Measurements from ENCODE around the gene ZNF23. TPM values are rescaled to one million over a fixed set of nuclear protein-coding genes. Genes with fewer than 3 reads are reported as not detected.

Gene ZNF23
- total and polyA plus RNA-seq, 10 of the 15 experiments (the other 5 are each of a cell fraction or from before 2014, with no cell fraction given): 3.6 to 11.5 (median 8.7) TPM

- ChIA-PET CTCF (interaction anchor here (0.8 to 1.6 kb wide), 2 partner anchors 42 to 79 kb away, joined by 3 to 5 read pairs; no protein-coding TSS in a partner anchor), POLR2A (no interaction called here), RAD21 (ENCODE audit: unreplicated experiment) (no interaction called here), SMC1A (ENCODE audit: uncharacterized antibody, unreplicated experiment) (interaction anchor here (3.8 kb wide), 1 partner anchor 25 kb away, joined by 21 read pairs; no protein-coding TSS in a partner anchor)
- Histone ChIP-seq H3K27ac (ENCODE audit: control insufficient read depth, insufficient read depth) (no peak overlapping the region), H3K4me2 (ENCODE audit: control insufficient read depth, insufficient read depth) (no peak overlapping the region), H3K9ac (ENCODE audit: control insufficient read depth, insufficient read depth, low read length) (no peak overlapping the region), H4K20me1 (ENCODE audit: control insufficient read depth, insufficient read depth) (no peaks in the 10 kb centered on the region), H3K27me3 (replicated peaks in 1 of 2; ENCODE audit: control insufficient read depth in 2 of 2, insufficient read depth in 2 of 2, low read length in 1 of 2) (no peaks in the 10 kb centered on the region), H2AFZ (ENCODE audit: control insufficient read depth, low read depth, low read length) (no peak overlapping the region), H3K4me1 (ENCODE audit: control insufficient read depth, insufficient read depth, low read length) (no peaks in the 10 kb centered on the region), H3K79me2 (ENCODE audit: control insufficient read depth, insufficient read depth, low read length) (peaks cover 19% of the 10 kb centered on the region), H3K9me3 (replicated peaks; ENCODE audit: control insufficient read depth, insufficient read depth, low read length) (no peaks in the 10 kb centered on the region; the same call in 2 of the 3 replicates), H3K4me3 (no peak overlapping the region), H3K36me3 (ENCODE audit: control insufficient read depth in 2 of 2, insufficient read depth in 2 of 2, low read length in 1 of 2) (peaks cover 0 to 6% of the 10 kb centered on the region in 2 experiments; a peak in 2 of 4 replicates)
- TF ChIP-seq ZNF592 (IDR thresholded peaks at IDR 0.05): no peak
- no peak for TF ChIP-seq SIN3A (IDR thresholded peaks at IDR 0.05; ENCODE audit: low read depth, low read length)
- TF ChIP-seq EGR1 (IDR thresholded peaks at IDR 0.05; ENCODE audit: borderline replicate concordance in 1 of 2, low read depth in 2 of 2, low read length in 2 of 2): no peak
- TF ChIP-seq FOXK2 (IDR thresholded peaks at IDR 0.05): no peak
- no peak for TF ChIP-seq SUPT20H (IDR thresholded peaks at IDR 0.05; ENCODE audit: borderline replicate concordance, control insufficient read depth, low read depth, low read length)
- TF ChIP-seq PAX5 (IDR thresholded peaks at IDR 0.05; ENCODE audit: borderline replicate concordance, low read depth, low read length): no peak
- no peak for TF ChIP-seq ZNF274 (IDR thresholded peaks at IDR 0.05; ENCODE audit: insufficient read depth, insufficient read length)
- no peak for TF ChIP-seq RELA (IDR thresholded peaks at IDR 0.05; ENCODE audit: borderline replicate concordance, partially characterized antibody)
- intact Hi-C loops (cut with micrococcal nuclease; ENCODE audit: unreplicated experiment): no loop called here
- in situ Hi-C loops (cut with MboI): no loop called here
- no TSS peak for BruUV-seq (replicated peaks)
- FAIRE-seq (no peak), DNase-seq (ENCODE audit: low read depth, low spot score) (no peak), ATAC-seq (no peak)
Measured at GRCh38 chr16:71459510-71459909, 2.5 kb downstream of the ZNF23 start.

Data from GM12878 (cell line).